HG03097 (cell line): Measurements from ENCODE around the gene BTBD10.

ENCODE experiments used
- ATAC-seq: cut with Tn5 transposase; IDR thresholded peaks from one replicate; pipeline ENCODE4 v1.9.1; 2021; ENCODE audit not compliant: unreplicated experiment, low FRiP score

Gene BTBD10

GRCh38 chr11:13462901-13463778 lies at the start of gene BTBD10:
Gene BTBD10, minus strand, starts transcription at chr11:13463222. Its CDS starts 18,098 bp downstream, at chr11:13445124.
- peak; percentile 98 for ATAC-seq

GRCh38 chr11:13503393-13503792 lies 40.4 kb upstream of the BTBD10 start:
- no peak for ATAC-seq

GRCh38 chr11:13502492-13502891 lies 39.5 kb upstream of the BTBD10 start:
- ATAC-seq: no peak

- ATAC-seq: no peak
These were observed 32.9 kb upstream of the BTBD10 start, which contains the start of gene PTH for GRCh38 chr11:13495929-13496328. Gene PTH, minus strand, starts transcription at chr11:13495997. Its CDS starts 3,142 bp downstream, at chr11:13492855.

- ATAC-seq: no peak
These were observed 31.0 kb upstream of the BTBD10 start for GRCh38 chr11:13494051-13494450.

GRCh38 chr11:13487661-13488030 lies 24.6 kb upstream of the BTBD10 start:
- no peak for ATAC-seq

GRCh38 chr11:13486926-13487660 lies 24.1 kb upstream of the BTBD10 start:
- peak; percentile 91 for ATAC-seq

- no peak for ATAC-seq
These were observed 17.2 kb upstream of the BTBD10 start for GRCh38 chr11:13480198-13480597.

- no peak for ATAC-seq
These were observed 16.7 kb upstream of the BTBD10 start for GRCh38 chr11:13479688-13480087.

- no peak for ATAC-seq
These were observed 12.1 kb upstream of the BTBD10 start for GRCh38 chr11:13475091-13475490.

- ATAC-seq: no peak
These were observed 10.1 kb upstream of the BTBD10 start for GRCh38 chr11:13473013-13473722.

GRCh38 chr11:13468750-13469149 lies 5.7 kb upstream of the BTBD10 start:
- no peak for ATAC-seq

GRCh38 chr11:13465909-13466371 lies 2.9 kb upstream of the BTBD10 start:
- no peak for ATAC-seq

- ATAC-seq: no peak
These were observed 813 bp upstream of the BTBD10 start for GRCh38 chr11:13463779-13464290.

- peak; percentile 43 for ATAC-seq
These were observed 616 bp downstream of the BTBD10 start for GRCh38 chr11:13462311-13462900.

GRCh38 chr11:13461291-13461690 lies 1.7 kb downstream of the BTBD10 start:
- ATAC-seq: no peak

- no peak for ATAC-seq
These were observed 12.1 kb downstream of the BTBD10 start for GRCh38 chr11:13450832-13451397.

- ATAC-seq: no peak
These were observed 13.5 kb downstream of the BTBD10 start for GRCh38 chr11:13449522-13449921.

GRCh38 chr11:13448876-13449275 lies 14.1 kb downstream of the BTBD10 start:
- ATAC-seq: no peak

GRCh38 chr11:13446444-13446843 lies 16.6 kb downstream of the BTBD10 start:
- ATAC-seq: no peak
